ENCODE results near the gene ALDH3B1.

DNA sequence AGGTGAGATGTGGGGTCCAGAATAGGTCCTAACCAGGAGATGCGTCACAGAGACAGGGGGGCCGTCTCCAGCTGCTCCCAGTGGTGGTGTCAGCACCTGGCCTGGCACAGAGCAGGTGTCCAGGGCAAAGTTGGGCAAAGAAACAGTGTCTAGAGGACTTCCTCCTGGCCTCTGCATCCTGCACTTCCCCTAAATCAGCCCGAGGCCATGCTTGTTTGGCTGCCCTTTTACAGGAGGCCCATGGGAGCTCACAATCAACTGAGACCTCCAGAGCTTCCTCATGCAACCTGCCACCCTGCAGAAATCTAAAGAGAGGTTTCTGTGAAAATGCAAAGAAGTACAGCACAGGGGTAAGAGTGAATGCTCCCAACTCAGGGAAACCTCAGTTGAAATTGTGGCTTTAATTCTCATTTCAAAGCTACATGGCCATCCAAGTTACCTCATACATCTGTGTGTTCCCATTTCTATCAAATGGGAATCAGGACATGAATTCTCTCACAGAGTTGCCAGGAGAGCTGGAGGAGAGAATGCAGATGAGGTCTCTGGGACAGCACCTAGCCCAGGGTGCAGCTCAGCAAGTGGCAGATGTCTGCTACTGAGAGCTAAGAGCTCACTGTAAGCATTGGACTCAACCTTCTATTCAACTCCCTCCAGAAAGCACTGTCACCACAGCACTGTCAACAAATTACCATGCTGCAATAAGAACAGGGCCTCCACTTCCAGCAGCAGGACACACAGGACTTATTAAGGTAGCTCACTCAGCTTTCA, 61.3 kb downstream of the ALDH3B1 start:
- no peak for TF ChIP-seq EZH2 (IDR thresholded peaks at IDR 0.05; ENCODE audit: low read length)
- TF ChIP-seq, protein P1, sequence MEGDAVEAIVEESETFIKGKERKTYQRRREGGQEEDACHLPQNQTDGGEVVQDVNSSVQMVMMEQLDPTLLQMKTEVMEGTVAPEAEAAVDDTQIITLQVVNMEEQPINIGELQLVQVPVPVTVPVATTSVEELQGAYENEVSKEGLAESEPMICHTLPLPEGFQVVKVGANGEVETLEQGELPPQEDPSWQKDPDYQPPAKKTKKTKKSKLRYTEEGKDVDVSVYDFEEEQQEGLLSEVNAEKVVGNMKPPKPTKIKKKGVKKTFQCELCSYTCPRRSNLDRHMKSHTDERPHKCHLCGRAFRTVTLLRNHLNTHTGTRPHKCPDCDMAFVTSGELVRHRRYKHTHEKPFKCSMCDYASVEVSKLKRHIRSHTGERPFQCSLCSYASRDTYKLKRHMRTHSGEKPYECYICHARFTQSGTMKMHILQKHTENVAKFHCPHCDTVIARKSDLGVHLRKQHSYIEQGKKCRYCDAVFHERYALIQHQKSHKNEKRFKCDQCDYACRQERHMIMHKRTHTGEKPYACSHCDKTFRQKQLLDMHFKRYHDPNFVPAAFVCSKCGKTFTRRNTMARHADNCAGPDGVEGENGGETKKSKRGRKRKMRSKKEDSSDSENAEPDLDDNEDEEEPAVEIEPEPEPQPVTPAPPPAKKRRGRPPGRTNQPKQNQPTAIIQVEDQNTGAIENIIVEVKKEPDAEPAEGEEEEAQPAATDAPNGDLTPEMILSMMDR (optimal IDR thresholded peaks at IDR 0.05 in 1 of 3, IDR thresholded peaks at IDR 0.05 in 1 of 3, conservative IDR thresholded peaks at IDR 0.05 in 1 of 3; ENCODE audit: extremely low read depth in 1 of 3, insufficient read depth in 2 of 3, low read length in 3 of 3) = no peak
